K562 (cell line): ENCODE results near the gene COX6B1. TPM values are rescaled to one million over a fixed set of nuclear protein-coding genes. Genes with fewer than 3 reads are reported as not detected.

Experiments
- BRF2 ChIP-seq: IDR thresholded peaks from 3 replicates; pipeline ENCODE4 v1.6.1; 2011; ENCODE audit warnings: borderline replicate concordance, mild to moderate bottlenecking; ENCODE audit not compliant: insufficient read length, insufficient read depth
- GTF2B ChIP-seq: IDR thresholded peaks from 2 replicates; pipeline ENCODE4 v1.6.1; 2011; ENCODE audit not compliant: insufficient read length; ENCODE audit errors: extremely low read depth
- MTA3 ChIP-seq: fragments of 450-650 bp; formaldehyde crosslinking; IDR thresholded peaks from 2 replicates; pipeline ENCODE4 v1.6.1; 2017; ENCODE audit warnings: mild to moderate bottlenecking, borderline replicate concordance
- NBN ChIP-seq: fragments of 450-650 bp; IDR thresholded peaks from 2 replicates; pipeline ENCODE4 v1.6.1; 2016; ENCODE audit warnings: low read depth, mild to moderate bottlenecking
- SNRNP70 ChIP-seq: fragments of 200-400 bp; formaldehyde crosslinking; optimal IDR thresholded peaks from 2 replicates; pipeline ENCODE3; 2017; ENCODE audit warnings: low read depth, low read length
- YY1 ChIP-seq, 3 experiments: IDR thresholded peaks; 2 replicates each; pipeline ENCODE4 v1.6.1; 2011; ENCODE audit warnings: low read length in 2 of 3, mild to moderate bottlenecking in 2 of 3, moderate library complexity in 2 of 3, borderline replicate concordance in 1 of 3, control low read depth in 1 of 3, low read depth in 1 of 3; ENCODE audit not compliant: insufficient read depth in 3 of 3, insufficient replicate concordance in 2 of 3, control insufficient read depth in 1 of 3, insufficient read length in 1 of 3; ENCODE audit errors: extremely low read depth in 1 of 3
- ZNF165 ChIP-seq: fragments of 250-450 bp; sonication (Bioruptor Pico); IDR thresholded peaks from 2 replicates; pipeline ENCODE4 v1.4.0; 2020; ENCODE audit warnings: borderline replicate concordance
- polyA plus RNA-seq, 8 experiments: library from polyadenylated mRNA; depleted of rRNA in 4 of 8; stranded (reverse) in 5 of 8; unstranded in 3 of 8; fragments of >200 nt; fragmentation: Nextera tagmentation in 2 of 8; fragmentation: Illumina TruSeq in 1 of 8; extraction: Ambion mirVana in 2 of 8; extraction: Trizol in 1 of 8; gene quantifications; 2 replicates each; pipeline versions ENCODE4 v1.2.1 to v1.2.3, GENCODE V29; 2011 to 2014; ENCODE audit warnings: inconsistent platforms in 1 of 8, missing spikeins in 1 of 8
- total RNA-seq, 7 experiments: library from RNA; depleted of rRNA in 6 of 7; stranded (reverse); fragments of >200 nt in 6 of 7; fragmentation: Illumina TruSeq in 2 of 7; extraction: Trizol in 2 of 7; gene quantifications; 2 replicates each; pipeline versions ENCODE4 v1.2.1 to v1.2.3, GENCODE V29; 2011 to 2021; ENCODE audit warnings: low replicate concordance in 1 of 7
- TF ChIP-seq, protein P1 (sequence below): fragments of 450-650 bp; IDR thresholded peaks from 2 replicates; pipeline ENCODE4 v1.6.1; 2016; ENCODE audit warnings: low read depth
- TF ChIP-seq, protein P2 (sequence below): sonication (generic); formaldehyde crosslinking; IDR thresholded peaks from 2 replicates; pipeline ENCODE4 v1.8.0; 2023; ENCODE audit warnings: missing genetic modification reagents, mild to moderate bottlenecking, borderline replicate concordance

The COX6B1 gene
- total and polyA plus RNA-seq, 9 of the 15 experiments (the other 6 are each of a cell fraction or from before 2014, with no cell fraction given), result 777 to 2,393 (median 1,219) TPM

- TF ChIP-seq, protein P1, sequence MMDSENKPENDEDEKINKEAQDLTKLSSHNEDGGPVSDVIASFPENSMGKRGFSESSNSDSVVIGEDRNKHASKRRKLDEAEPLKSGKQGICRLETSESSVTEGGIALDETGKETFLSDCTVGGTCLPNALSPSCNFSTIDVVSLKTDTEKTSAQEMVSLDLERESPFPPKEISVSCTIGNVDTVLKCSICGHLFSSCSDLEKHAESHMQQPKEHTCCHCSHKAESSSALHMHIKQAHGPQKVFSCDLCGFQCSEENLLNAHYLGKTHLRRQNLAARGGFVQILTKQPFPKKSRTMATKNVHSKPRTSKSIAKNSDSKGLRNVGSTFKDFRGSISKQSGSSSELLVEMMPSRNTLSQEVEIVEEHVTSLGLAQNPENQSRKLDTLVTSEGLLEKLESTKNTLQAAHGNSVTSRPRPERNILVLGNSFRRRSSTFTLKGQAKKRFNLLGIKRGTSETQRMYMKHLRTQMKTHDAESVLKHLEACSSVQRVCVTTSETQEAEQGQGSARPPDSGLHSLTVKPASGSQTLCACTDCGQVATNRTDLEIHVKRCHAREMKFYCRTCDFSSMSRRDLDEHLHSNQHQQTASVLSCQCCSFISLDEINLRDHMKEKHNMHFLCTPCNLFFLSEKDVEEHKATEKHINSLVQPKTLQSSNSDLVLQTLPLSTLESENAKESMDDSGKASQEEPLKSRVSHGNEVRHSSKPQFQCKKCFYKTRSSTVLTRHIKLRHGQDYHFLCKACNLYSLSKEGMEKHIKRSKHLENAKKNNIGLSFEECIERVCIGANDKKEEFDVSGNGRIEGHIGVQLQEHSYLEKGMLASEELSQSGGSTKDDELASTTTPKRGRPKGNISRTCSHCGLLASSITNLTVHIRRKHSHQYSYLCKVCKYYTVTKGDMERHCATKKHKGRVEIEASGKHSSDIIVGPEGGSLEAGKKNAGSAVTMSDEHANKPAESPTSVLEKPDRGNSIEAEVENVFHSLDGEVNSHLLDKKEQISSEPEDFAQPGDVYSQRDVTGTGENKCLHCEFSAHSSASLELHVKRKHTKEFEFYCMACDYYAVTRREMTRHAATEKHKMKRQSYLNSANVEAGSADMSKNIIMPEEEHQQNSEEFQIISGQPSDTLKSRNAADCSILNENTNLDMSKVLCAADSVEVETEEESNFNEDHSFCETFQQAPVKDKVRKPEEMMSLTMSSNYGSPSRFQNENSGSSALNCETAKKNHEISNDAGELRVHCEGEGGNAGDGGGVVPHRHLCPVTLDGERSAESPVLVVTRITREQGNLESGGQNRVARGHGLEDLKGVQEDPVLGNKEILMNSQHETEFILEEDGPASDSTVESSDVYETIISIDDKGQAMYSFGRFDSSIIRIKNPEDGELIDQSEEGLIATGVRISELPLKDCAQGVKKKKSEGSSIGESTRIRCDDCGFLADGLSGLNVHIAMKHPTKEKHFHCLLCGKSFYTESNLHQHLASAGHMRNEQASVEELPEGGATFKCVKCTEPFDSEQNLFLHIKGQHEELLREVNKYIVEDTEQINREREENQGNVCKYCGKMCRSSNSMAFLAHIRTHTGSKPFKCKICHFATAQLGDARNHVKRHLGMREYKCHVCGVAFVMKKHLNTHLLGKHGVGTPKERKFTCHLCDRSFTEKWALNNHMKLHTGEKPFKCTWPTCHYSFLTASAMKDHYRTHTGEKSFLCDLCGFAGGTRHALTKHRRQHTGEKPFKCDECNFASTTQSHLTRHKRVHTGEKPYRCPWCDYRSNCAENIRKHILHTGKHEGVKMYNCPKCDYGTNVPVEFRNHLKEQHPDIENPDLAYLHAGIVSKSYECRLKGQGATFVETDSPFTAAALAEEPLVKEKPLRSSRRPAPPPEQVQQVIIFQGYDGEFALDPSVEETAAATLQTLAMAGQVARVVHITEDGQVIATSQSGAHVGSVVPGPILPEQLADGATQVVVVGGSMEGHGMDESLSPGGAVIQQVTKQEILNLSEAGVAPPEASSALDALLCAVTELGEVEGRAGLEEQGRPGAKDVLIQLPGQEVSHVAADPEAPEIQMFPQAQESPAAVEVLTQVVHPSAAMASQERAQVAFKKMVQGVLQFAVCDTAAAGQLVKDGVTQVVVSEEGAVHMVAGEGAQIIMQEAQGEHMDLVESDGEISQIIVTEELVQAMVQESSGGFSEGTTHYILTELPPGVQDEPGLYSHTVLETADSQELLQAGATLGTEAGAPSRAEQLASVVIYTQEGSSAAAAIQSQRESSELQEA, result no peak
- TF ChIP-seq SNRNP70 (no peak), MTA3 (no peak), YY1 (IDR thresholded peaks at IDR 0.05; ENCODE audit: borderline replicate concordance in 1 of 3, control insufficient read depth in 1 of 3, extremely low read depth in 1 of 3, insufficient read depth in 3 of 3, insufficient read length in 1 of 3, insufficient replicate concordance in 2 of 3, low read depth in 1 of 3, low read length in 2 of 3) (peak in 1 of 3 experiments; percentile 60), ZNF165 (CRISPR knock-in tag) (no peak), BRF2 (no peak), GTF2B (no peak), NBN (0 out of 2 replicates have a peak, but pooled peaks have one; percentile 67)
- TF ChIP-seq, protein P2, sequence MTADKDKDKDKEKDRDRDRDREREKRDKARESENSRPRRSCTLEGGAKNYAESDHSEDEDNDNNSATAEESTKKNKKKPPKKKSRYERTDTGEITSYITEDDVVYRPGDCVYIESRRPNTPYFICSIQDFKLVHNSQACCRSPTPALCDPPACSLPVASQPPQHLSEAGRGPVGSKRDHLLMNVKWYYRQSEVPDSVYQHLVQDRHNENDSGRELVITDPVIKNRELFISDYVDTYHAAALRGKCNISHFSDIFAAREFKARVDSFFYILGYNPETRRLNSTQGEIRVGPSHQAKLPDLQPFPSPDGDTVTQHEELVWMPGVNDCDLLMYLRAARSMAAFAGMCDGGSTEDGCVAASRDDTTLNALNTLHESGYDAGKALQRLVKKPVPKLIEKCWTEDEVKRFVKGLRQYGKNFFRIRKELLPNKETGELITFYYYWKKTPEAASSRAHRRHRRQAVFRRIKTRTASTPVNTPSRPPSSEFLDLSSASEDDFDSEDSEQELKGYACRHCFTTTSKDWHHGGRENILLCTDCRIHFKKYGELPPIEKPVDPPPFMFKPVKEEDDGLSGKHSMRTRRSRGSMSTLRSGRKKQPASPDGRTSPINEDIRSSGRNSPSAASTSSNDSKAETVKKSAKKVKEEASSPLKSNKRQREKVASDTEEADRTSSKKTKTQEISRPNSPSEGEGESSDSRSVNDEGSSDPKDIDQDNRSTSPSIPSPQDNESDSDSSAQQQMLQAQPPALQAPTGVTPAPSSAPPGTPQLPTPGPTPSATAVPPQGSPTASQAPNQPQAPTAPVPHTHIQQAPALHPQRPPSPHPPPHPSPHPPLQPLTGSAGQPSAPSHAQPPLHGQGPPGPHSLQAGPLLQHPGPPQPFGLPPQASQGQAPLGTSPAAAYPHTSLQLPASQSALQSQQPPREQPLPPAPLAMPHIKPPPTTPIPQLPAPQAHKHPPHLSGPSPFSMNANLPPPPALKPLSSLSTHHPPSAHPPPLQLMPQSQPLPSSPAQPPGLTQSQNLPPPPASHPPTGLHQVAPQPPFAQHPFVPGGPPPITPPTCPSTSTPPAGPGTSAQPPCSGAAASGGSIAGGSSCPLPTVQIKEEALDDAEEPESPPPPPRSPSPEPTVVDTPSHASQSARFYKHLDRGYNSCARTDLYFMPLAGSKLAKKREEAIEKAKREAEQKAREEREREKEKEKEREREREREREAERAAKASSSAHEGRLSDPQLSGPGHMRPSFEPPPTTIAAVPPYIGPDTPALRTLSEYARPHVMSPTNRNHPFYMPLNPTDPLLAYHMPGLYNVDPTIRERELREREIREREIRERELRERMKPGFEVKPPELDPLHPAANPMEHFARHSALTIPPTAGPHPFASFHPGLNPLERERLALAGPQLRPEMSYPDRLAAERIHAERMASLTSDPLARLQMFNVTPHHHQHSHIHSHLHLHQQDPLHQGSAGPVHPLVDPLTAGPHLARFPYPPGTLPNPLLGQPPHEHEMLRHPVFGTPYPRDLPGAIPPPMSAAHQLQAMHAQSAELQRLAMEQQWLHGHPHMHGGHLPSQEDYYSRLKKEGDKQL (CRISPR knock-in tag), result no peak
Measured at GRCh38 chr19:35693835-35694599, 45.9 kb downstream of the COX6B1 start (continued).
